Gastrocnemius medialis (tissue), 4 donors: ENCODE measurements around the gene CHRM1.

Source experiments
- POLR2A ChIP-seq, 2 donors: fragments of 450-650 bp; IDR thresholded peaks; one replicate each; pipeline ENCODE4 v1.6.1; 2017; ENCODE audit warnings: antibody characterized with exemption in 2 of 2, mild to moderate bottlenecking in 2 of 2, moderate library complexity in 2 of 2
- TF ChIP-seq, protein P1 (sequence below), 5 experiments: fragments of 450-650 bp in 3 of 5; fragments of 200-600 bp in 2 of 5; sonication (generic) in 2 of 5; IDR thresholded peaks in 4 of 5; conservative IDR thresholded peaks in 1 of 5; 1 replicate in 4 of 5; 2 replicates in 1 of 5; pipeline ENCODE4 v1.5.1; 2016 to 2019; ENCODE audit warnings: antibody characterized with exemption in 5 of 5, mild to moderate bottlenecking in 3 of 5, moderate library complexity in 3 of 5

- TF ChIP-seq, protein P1, sequence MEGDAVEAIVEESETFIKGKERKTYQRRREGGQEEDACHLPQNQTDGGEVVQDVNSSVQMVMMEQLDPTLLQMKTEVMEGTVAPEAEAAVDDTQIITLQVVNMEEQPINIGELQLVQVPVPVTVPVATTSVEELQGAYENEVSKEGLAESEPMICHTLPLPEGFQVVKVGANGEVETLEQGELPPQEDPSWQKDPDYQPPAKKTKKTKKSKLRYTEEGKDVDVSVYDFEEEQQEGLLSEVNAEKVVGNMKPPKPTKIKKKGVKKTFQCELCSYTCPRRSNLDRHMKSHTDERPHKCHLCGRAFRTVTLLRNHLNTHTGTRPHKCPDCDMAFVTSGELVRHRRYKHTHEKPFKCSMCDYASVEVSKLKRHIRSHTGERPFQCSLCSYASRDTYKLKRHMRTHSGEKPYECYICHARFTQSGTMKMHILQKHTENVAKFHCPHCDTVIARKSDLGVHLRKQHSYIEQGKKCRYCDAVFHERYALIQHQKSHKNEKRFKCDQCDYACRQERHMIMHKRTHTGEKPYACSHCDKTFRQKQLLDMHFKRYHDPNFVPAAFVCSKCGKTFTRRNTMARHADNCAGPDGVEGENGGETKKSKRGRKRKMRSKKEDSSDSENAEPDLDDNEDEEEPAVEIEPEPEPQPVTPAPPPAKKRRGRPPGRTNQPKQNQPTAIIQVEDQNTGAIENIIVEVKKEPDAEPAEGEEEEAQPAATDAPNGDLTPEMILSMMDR (IDR thresholded peaks at IDR 0.05 in 4 of 5, conservative IDR thresholded peaks at IDR 0.05 in 1 of 5): no peak
- no peak for TF ChIP-seq POLR2A (IDR thresholded peaks at IDR 0.05)
Observed at GRCh38 chr11:62885137-62885750, 35.9 kb downstream of the CHRM1 start.
